ENCODE results near the gene PLCB4. TPM values are rescaled to one million over a fixed set of nuclear protein-coding genes. Genes with fewer than 3 reads are reported as not detected.

Gene PLCB4
- polyA plus RNA-seq, 3 donors: not detected

- Histone ChIP-seq H2AFZ (ENCODE audit: insufficient read depth, low read depth, low read length, poor library complexity, severe bottlenecking) (no peak overlapping the region), H3K9me3 (replicated peaks in 1 of 2; ENCODE audit: control insufficient read depth in 1 of 2, insufficient read depth in 1 of 2, low read length in 2 of 2) (no peaks in the 10 kb centered on the region), H3K4me2 (replicated peaks; ENCODE audit: extremely low read depth, low read length, poor library complexity, severe bottlenecking) (no peak overlapping the region), H3K27ac (ENCODE audit: low read depth in 1 of 2, low read length in 2 of 2) (no peak overlapping the region), H4K20me1 (ENCODE audit: insufficient read depth, low read length) (no peaks in the 10 kb centered on the region), H3K4me1 (ENCODE audit: control insufficient read depth in 1 of 2, insufficient read depth in 2 of 2, low read length in 2 of 2) (no peaks in the 10 kb centered on the region), H3K79me2 (ENCODE audit: insufficient read depth, low read length) (no peaks in the 10 kb centered on the region), H3K4me3 (replicated peaks in 1 of 3; ENCODE audit: low read depth in 2 of 3, low read length in 3 of 3) (no peak overlapping the region), H3K36me3 (replicated peaks in 1 of 2; ENCODE audit: control insufficient read depth in 1 of 2, insufficient read depth in 2 of 2, low read length in 2 of 2) (no peaks in the 10 kb centered on the region), H3K9ac (ENCODE audit: insufficient read depth, low read length, poor library complexity, severe bottlenecking) (no peak overlapping the region), H3K27me3 (ENCODE audit: control insufficient read depth in 2 of 2, insufficient read depth in 2 of 2, low read length in 2 of 2) (no peaks in the 10 kb centered on the region)
- H3K27ac Mint-ChIP-seq: no peak overlapping the region
- no peak overlapping the region for H3K4me3 Mint-ChIP-seq
- TF ChIP-seq CTCF (IDR thresholded peaks at IDR 0.05): no peak
- DNase-seq: no peak
- peaks cover 0 to 3% (median 0%) of the 10 kb centered on the region in 7 donors for H3K9me3 Mint-ChIP-seq
- no peaks in the 10 kb centered on the region for H3K4me1 Mint-ChIP-seq
- H3K27me3 Mint-ChIP-seq (ENCODE audit: low read depth in 3 of 3): peaks cover 0 to 3% (median 0%) of the 10 kb centered on the region in 3 donors
- H3K36me3 Mint-ChIP-seq: no peaks in the 10 kb centered on the region
- intact Hi-C loops (cut with micrococcal nuclease): no loop called here
Measured at GRCh38 chr20:9088556-9088955, 19.7 kb downstream of the PLCB4 start.

GRCh38 chr20:9092113-9092512, 23.2 kb downstream of the PLCB4 start:
- no peaks in the 10 kb centered on the region for H3K36me3 Mint-ChIP-seq
- no peaks in the 10 kb centered on the region for H3K9me3 ChIP-seq (replicated peaks in 1 of 2; ENCODE audit: control insufficient read depth in 1 of 2, insufficient read depth in 1 of 2, low read length in 2 of 2)
- no peaks in the 10 kb centered on the region for H3K27me3 ChIP-seq (ENCODE audit: control insufficient read depth in 2 of 2, insufficient read depth in 2 of 2, low read length in 2 of 2)
- no peaks in the 10 kb centered on the region for H4K20me1 ChIP-seq (ENCODE audit: insufficient read depth, low read length)
- H3K27me3 Mint-ChIP-seq (ENCODE audit: low read depth in 3 of 3): peaks cover 0 to 2% (median 0%) of the 10 kb centered on the region in 3 donors
- no peak overlapping the region for H2AFZ ChIP-seq (ENCODE audit: insufficient read depth, low read depth, low read length, poor library complexity, severe bottlenecking)
- H3K27ac Mint-ChIP-seq: no peak overlapping the region
- no peak overlapping the region for H3K27ac ChIP-seq (ENCODE audit: low read depth in 1 of 2, low read length in 2 of 2)
- H3K4me3 ChIP-seq (replicated peaks in 1 of 3; ENCODE audit: low read depth in 2 of 3, low read length in 3 of 3): no peak overlapping the region
- H3K79me2 ChIP-seq (ENCODE audit: insufficient read depth, low read length): no peaks in the 10 kb centered on the region
- H3K4me1 Mint-ChIP-seq: no peaks in the 10 kb centered on the region
- intact Hi-C loops (cut with micrococcal nuclease): no loop called here
- no peak overlapping the region for H3K4me2 ChIP-seq (replicated peaks; ENCODE audit: extremely low read depth, low read length, poor library complexity, severe bottlenecking)
- no peak overlapping the region for H3K4me3 Mint-ChIP-seq
- no peaks in the 10 kb centered on the region for H3K36me3 ChIP-seq (replicated peaks in 1 of 2; ENCODE audit: control insufficient read depth in 1 of 2, insufficient read depth in 2 of 2, low read length in 2 of 2)
- peaks cover 0 to 3% (median 0%) of the 10 kb centered on the region in 7 donors for H3K9me3 Mint-ChIP-seq
- no peak overlapping the region for H3K9ac ChIP-seq (ENCODE audit: insufficient read depth, low read length, poor library complexity, severe bottlenecking)
- no peak for DNase-seq
- H3K4me1 ChIP-seq (ENCODE audit: control insufficient read depth in 1 of 2, insufficient read depth in 2 of 2, low read length in 2 of 2): no peaks in the 10 kb centered on the region
- 84% methylated on average over 3 of the region's 3 CpGs for WGBS (ENCODE audit: insufficient coverage)
- TF ChIP-seq CTCF (IDR thresholded peaks at IDR 0.05): no peak

All from CD14-positive monocyte (primary cell).